Activated CD8-positive, alpha-beta T cell treated with anti-CD3 and anti-CD28 coated beads for 36 hours (primary cell): ENCODE measurements around the gene LARP6. TPM values are rescaled to one million over a fixed set of nuclear protein-coding genes. Genes with fewer than 3 reads are reported as not detected.
"Not testable (repeated sequence)": the region's sequence is repeated elsewhere in the genome, so short reads cannot be mapped to it uniquely, and the experiment has no call there.

Experiments used
- ATAC-seq: fragments of 200-7000 bp; cut with Tn5 transposase; one replicate; pipeline ENCODE4 v1.10.0; 2021; ENCODE audit warnings: mild to moderate bottlenecking, moderate library complexity
- CTCF ChIA-PET: fragments of 350-600 bp; sonication (Branson Sonifier 250); formaldehyde crosslinking; loops from one replicate; lab custom pipeline; 2021; ENCODE audit warnings: antibody characterized with exemption; lab: Charles Lee
- POLR2A ChIA-PET: fragments of 350-600 bp; sonication (Branson Sonifier 250); formaldehyde crosslinking; loops from one replicate; lab custom pipeline; 2021; ENCODE audit warnings: antibody characterized with exemption; lab: Charles Lee
- DNase-seq: peaks from one replicate; pipeline ENCODE4 v3.0.0-alpha.2; 2020
- H3K27ac Mint-ChIP-seq: one replicate; pipeline ENCODE4 v1.8.0; 2021; ENCODE audit warnings: mild to moderate bottlenecking, mixed read lengths
- H3K27me3 Mint-ChIP-seq: one replicate; pipeline ENCODE4 v1.8.0; 2021; ENCODE audit warnings: mixed read lengths
- H3K36me3 Mint-ChIP-seq: one replicate; pipeline ENCODE4 v1.8.0; 2021; ENCODE audit warnings: low read depth, mixed read lengths
- H3K4me1 Mint-ChIP-seq: one replicate; pipeline ENCODE4 v1.8.0; 2021; ENCODE audit warnings: low read depth, mixed read lengths
- H3K4me3 Mint-ChIP-seq: one replicate; pipeline ENCODE4 v1.8.0; 2021; ENCODE audit warnings: mild to moderate bottlenecking, moderate library complexity, mixed read lengths
- H3K9me3 Mint-ChIP-seq: one replicate; pipeline ENCODE4 v1.8.0; 2021; ENCODE audit warnings: mixed read lengths
- intact Hi-C: fragments of 100-400 bp; cut with micrococcal nuclease; formaldehyde crosslinking; loops from one replicate; pipeline ENCODE4 v1.10.0; 2022
- total RNA-seq, 2 experiments: library from RNA; stranded (reverse); gene quantifications; one replicate each; pipeline ENCODE4 v1.2.3, GENCODE V29; 2021
- TF ChIP-seq, protein P1 (sequence below): fragments of 200-600 bp; IDR thresholded peaks from one replicate; pipeline ENCODE4 v1.8.0; 2022; ENCODE audit warnings: antibody characterized with exemption, mild to moderate bottlenecking

Gene LARP6
- total RNA-seq, 2 experiments from 2014 or later, result 0.36 to 0.41 TPM

DNA sequence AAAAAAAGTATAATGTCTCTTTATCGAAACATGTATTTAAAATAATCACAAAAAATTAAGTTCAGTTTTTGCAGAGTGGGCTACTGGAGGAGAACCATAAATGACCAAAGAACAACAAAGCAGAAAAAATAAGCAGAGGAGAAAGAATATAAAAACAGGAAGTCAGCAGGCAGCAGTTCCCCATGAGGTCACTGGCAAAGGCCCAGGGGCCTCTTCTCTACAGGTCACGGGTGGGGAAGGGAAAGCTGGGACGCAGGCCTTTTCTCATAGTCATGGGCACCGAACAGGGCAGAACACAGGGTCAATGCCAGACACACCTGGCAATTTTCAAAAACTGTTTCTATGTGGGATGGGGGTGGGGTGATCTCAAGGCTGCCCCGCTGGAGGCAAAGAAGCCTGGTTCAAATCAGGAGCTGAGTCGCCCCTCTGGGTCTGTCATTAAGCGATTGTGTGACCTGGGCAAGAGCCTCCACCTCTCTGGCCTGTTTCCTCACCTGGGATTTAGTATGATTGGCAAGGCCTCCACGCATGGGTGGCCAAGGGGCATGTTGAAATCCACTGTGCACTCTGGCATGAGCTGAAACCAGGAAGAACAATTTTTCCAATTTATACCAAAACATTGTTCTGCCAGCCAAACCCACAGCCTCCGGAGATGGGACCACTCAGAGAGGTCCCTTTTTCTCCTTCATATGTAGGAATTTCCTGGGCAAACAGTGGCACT, 46.8 kb downstream of the LARP6 start:
- H3K4me1 Mint-ChIP-seq, result no peaks in the 10 kb centered on the region
- POLR2A ChIA-PET, result no interaction called here
- ATAC-seq, result no peak

DNA sequence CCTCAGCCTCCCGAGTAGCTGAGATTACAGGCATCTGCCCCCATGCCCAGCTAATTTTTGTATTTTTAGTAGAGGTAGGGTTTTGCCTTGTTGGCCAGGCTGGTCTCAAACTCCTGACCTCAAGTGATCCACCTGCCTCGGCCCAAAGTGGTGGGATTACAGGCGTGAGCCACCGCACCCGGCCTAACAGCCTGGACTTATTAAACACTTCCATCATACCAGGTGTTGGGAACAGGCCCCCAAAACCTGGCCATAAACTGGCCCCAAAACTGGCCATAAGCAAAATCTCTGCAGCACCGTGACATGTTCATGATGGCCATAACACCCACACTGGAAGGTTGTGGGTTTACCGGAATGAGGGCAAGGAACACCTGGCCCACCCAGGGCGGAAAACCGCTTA, 49.6 kb downstream of the LARP6 start:
- H3K27ac Mint-ChIP-seq, H3K27me3 Mint-ChIP-seq, DNase-seq, ATAC-seq, H3K36me3 Mint-ChIP-seq, H3K9me3 Mint-ChIP-seq, intact Hi-C loops, H3K4me3 Mint-ChIP-seq, H3K4me1 Mint-ChIP-seq, POLR2A ChIA-PET: not testable (repeated sequence)
- CTCF ChIA-PET, result interaction anchor here (1.6 kb wide), 1 partner anchor 82 kb away, joined by 3 read pairs; no protein-coding TSS in a partner anchor

More for the DNA sequence above, 46.8 kb downstream of the LARP6 start:
- intact Hi-C loops, result no loop called here
- Mint-ChIP-seq H3K36me3 (no peaks in the 10 kb centered on the region), H3K27ac (no peak overlapping the region), H3K9me3 (no peaks in the 10 kb centered on the region), H3K27me3 (peaks cover 1% of the 10 kb centered on the region), H3K4me3 (no peak overlapping the region)
- CTCF ChIA-PET, result interaction anchor here (2.3 kb wide), 1 partner anchor 18 kb away, joined by 11 read pairs; no protein-coding TSS in a partner anchor
- TF ChIP-seq, protein P1, sequence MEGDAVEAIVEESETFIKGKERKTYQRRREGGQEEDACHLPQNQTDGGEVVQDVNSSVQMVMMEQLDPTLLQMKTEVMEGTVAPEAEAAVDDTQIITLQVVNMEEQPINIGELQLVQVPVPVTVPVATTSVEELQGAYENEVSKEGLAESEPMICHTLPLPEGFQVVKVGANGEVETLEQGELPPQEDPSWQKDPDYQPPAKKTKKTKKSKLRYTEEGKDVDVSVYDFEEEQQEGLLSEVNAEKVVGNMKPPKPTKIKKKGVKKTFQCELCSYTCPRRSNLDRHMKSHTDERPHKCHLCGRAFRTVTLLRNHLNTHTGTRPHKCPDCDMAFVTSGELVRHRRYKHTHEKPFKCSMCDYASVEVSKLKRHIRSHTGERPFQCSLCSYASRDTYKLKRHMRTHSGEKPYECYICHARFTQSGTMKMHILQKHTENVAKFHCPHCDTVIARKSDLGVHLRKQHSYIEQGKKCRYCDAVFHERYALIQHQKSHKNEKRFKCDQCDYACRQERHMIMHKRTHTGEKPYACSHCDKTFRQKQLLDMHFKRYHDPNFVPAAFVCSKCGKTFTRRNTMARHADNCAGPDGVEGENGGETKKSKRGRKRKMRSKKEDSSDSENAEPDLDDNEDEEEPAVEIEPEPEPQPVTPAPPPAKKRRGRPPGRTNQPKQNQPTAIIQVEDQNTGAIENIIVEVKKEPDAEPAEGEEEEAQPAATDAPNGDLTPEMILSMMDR, result no peak
- DNase-seq, result no peak

DNA sequence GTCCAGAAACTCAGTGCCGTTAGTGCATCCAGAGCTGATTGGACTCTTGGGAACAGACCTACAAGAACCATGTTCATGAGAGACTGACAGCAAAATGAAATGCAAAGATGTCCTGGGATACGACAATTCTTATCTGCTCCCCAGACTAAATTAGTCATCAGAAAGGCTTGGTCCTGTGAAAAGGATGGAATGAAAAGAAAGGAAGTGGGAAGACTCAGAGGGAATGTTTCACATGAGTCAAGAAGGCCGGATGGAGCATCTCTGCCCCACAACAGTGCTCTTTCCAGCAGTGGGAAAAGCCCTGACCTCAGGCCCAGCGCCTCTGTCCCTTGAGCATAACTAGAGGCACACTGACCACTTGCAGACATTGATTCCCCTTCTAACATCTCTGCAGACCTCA, 51.3 kb downstream of the LARP6 start:
- Mint-ChIP-seq H3K36me3 (no peaks in the 10 kb centered on the region), H3K4me1 (no peaks in the 10 kb centered on the region), H3K9me3 (no peaks in the 10 kb centered on the region), H3K27ac (no peak overlapping the region), H3K27me3 (peaks cover 4% of the 10 kb centered on the region), H3K4me3 (no peak overlapping the region)
- POLR2A ChIA-PET, result no interaction called here
- CTCF ChIA-PET, result no interaction called here
- no peak for DNase-seq
- ATAC-seq, result no peak
- TF ChIP-seq, protein P1, result no peak
- intact Hi-C loops, result no loop called here

DNA sequence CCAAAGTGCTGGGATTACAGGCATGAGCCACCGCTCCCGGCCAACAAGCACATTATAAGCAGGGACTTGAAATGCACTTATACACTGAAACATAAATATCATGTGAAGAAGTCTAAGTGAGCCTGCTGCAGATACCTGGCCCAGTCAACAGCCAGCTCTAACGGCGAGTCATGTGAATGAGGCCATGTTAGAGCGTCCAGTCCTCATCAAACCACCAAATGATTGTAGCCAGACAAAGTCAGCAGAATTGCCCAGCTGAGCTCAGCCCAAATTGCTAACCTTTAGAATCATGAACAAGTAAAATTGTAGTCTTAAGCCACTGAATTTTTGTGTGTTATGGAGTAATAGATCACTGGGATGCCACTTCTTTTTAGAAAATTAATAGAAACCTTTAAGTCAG, 52.8 kb downstream of the LARP6 start:
- ATAC-seq, result no peak
- ChIA-PET POLR2A (no interaction called here), CTCF (interaction anchor here (2.1 kb wide), 1 partner anchor 10 kb away, joined by 6 read pairs; no protein-coding TSS in a partner anchor)

DNA sequence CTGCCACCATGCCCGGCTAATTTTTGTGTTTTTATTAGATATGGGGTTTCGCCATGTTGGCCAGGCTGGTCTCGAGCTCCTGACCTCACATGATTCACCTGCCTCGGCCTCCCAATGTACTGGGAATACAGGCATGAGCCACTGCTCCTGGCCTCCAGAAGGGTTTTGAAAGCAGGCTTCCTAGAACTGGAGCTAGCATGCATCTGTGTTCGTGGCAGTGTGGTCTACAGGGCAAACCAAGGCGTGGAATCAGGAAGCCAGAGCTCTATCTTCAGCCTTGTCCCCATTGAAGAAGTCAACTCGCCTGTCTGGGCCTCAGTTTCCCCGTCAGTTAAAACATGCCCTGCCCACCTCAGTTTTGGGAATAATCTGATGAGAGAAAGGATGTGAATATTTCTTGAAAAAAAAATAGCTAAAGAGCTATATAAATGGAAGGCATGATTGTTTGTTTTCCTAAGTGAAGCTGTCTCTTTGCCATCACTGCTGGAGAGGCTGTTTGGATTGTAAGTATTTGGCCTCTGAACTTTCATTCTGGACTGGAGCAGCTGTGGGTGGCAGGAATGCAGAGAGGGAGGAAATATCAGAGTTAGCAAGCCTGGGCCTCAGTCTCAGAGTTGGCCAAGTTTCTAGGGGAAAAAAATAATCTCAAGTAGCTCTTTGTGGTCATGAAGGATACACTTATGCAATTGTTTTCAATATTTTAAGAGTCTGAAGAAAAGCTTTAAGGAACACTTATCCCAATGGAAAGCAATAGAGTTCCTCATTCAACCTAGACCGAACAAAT, 54.1 kb downstream of the LARP6 start:
- intact Hi-C loops, result no loop called here
- H3K27ac Mint-ChIP-seq, result no peak overlapping the region
- H3K4me3 Mint-ChIP-seq, result no peak overlapping the region
- no peak for DNase-seq
- H3K4me1 Mint-ChIP-seq, result no peaks in the 10 kb centered on the region
- no peaks in the 10 kb centered on the region for H3K36me3 Mint-ChIP-seq
- ChIA-PET CTCF (interaction anchor here (1.0 to 2.1 kb wide), 3 partner anchors 12 to 77 kb away, joined by 3 to 6 read pairs (median 4); no protein-coding TSS in a partner anchor), POLR2A (no interaction called here)
- peaks cover 4% of the 10 kb centered on the region for H3K27me3 Mint-ChIP-seq
- ATAC-seq, result no peak
- no peaks in the 10 kb centered on the region for H3K9me3 Mint-ChIP-seq
- TF ChIP-seq, protein P1, result no peak

More for the DNA sequence above, 52.8 kb downstream of the LARP6 start:
- Mint-ChIP-seq H3K27me3 (peaks cover 4% of the 10 kb centered on the region), H3K4me1 (no peaks in the 10 kb centered on the region), H3K4me3 (no peak overlapping the region), H3K9me3 (no peaks in the 10 kb centered on the region), H3K27ac (no peak overlapping the region), H3K36me3 (no peaks in the 10 kb centered on the region)
- intact Hi-C loops, result no loop called here
- TF ChIP-seq, protein P1, result no peak
- no peak for DNase-seq
